NOMO-1 (cell line): ENCODE data around the gene BLTP3B.
"Not testable (repeated sequence)": the region's sequence is repeated elsewhere in the genome, so short reads cannot be mapped to it uniquely, and the experiment has no call there.

Experiments
- DNase-seq, 2 experiments: peaks; one replicate each; lab custom pipeline; 2025; ENCODE audit not compliant: unreplicated experiment in 2 of 2; lab: John Stamatoyannopoulos, UW

The BLTP3B gene

DNA sequence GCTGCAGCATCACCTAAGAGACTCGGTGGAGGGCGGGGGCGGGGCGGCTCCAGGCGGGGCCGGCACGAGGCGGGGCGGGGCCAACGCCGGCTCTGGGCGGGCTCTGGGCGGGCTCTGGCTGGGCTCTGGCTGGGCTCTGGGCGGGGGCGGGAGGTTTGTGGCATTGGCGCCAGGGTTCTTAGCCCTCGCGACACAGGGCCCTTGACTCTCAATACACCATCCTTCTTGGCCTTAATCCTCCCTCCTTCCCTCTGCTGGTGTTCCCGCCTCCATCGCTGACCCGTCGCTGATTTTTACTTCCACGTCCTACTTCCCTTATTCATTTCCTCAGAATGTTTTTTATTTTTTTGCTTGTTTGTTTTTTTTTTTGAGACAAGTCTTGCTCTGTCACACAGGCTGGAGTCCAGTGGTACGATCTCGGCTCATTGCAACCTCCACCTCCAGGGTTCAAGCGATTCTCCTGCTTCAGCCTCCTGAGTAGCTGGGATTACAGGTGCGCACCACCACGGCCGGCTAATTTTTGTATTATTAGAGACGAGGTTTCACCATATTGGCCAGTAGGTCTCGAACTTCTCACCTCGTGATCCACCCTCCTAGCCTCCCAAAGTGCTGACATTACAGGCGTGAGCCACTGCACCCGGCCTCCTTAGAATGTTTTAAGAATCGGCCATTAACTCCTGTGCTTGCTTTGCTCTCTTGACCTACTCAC lies at the start of gene BLTP3B:
TSS of gene BLTP3B (minus strand) at position 24 of the 709 bp plus-strand sequence. CDS start 239 bp downstream, outside the sequence.
- DNase-seq: peak; percentile 78 to 89

GRCh38 chr12:100189636-100190394 lies 47.1 kb upstream of the BLTP3B start:
- no peak for DNase-seq

DNA sequence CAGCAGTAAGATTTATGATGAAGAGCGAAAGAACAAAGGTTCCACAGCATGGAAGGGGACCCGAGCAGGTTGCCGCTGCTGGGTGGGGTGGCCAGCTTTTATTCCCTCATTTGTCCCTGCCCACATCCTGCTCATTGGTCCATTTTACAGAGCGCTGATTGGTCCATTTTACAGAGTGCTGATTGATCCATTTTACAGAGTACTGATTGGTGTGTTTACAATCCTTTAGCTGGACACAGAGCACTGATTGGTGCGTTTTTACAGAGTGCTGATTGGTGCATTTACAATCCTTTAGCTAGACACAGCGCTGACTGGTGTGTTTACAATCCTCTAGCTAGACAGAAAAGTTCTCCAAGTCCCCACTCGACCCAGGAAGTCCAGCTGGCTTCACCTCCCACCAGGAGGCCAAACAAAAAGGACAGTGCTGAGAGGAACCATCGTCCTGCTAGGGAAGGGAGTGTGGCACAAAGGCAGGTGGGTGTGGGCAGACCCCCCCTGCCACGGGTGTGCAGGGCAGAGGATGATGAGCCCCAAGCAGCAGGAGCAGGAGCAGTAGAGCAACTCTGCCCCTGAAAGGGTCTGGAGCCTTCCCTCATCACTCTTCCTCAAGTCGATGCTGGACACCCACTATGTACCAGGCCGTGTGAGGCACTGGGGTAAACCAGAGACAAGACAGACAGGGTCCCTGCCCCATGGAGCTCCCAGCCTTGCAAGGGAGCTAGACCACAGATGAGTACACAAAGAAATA lies 46.4 kb upstream of the BLTP3B start:
- not testable (repeated sequence) for DNase-seq

DNA sequence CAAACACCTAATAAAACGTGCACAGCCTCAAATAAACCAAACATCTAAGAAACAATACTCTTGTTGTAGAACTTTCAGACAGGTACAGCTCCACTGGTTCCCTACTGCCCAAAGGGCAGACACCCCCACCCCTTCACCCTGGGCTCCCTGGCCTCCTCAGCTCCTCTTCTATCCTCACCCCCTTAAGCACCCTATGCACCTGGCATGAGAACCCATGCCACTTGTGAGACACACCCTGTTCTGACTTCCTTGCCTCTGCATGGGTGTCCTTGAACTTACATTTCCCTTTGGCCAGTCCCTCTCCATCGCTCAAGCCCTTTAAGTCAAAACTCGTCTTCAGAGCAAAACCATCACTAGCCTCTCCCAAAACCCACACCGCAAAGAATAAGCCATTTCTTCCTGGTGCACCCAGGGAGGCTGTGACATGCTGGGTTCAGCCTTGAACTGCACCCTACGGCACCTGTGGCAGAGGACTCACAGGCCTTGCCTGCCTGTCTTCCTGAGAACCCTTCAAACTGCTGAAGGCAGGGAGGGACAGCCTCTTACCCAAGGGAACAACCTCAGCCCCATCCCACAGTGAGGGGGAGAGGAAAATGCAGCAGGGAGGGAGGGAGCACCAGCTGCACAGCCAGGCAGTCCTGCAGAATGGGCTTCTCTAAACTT lies 45.3 kb upstream of the BLTP3B start:
- DNase-seq: no peak

GRCh38 chr12:100187068-100187467 lies 44.4 kb upstream of the BLTP3B start:
- no peak for DNase-seq

- DNase-seq: no peak
Observed at GRCh38 chr12:100186071-100186470, 43.4 kb upstream of the BLTP3B start.

DNA sequence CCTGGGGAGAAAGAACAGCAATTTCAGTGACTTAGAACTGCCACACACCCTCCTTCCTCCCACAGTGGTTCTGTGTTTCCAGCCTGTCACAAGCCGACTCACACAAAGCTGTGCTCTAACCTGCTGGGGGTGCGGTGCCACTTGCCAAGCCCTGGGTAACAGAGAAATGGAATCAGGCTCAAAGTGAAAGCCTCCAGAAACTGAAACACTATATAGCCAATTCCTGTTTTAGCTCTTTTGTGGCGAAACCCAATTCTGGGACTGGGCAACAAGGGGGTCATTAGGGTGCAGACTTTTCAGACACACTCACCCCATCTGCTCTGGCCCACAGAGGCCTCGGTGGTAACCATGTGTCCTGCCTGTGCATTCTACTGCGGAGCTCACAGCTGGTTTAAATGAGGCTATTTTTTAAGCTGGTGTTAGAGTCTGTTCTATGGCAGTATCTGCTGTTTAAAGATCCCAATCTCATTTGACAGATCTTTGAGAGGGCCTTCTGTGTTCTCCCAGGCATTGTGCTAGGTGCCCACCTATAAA lies 42.8 kb upstream of the BLTP3B start:
- peak in 1 of 2 experiments; percentile 9 for DNase-seq

GRCh38 chr12:100184549-100185145 lies 42.0 kb upstream of the BLTP3B start:
- no peak for DNase-seq

DNA sequence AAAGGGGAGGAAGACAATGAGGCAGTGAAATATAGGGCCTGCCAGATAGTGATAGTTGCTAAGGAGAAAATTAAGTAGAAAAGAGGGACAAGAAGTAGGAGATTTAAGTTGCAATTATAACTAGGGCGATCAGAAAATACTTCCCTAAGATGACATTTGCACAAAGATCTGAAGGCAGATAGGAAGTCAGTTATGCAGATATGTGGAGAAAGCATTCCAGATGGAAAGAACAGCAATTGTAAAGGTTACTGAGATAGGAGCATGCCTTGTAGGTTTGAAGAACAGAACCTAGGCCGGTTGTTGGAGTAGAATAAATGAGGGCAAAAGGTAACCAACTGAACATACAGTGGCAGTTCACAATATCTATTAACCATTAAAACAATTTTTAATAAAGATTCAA lies 36.6 kb upstream of the BLTP3B start:
- no peak for DNase-seq

DNA sequence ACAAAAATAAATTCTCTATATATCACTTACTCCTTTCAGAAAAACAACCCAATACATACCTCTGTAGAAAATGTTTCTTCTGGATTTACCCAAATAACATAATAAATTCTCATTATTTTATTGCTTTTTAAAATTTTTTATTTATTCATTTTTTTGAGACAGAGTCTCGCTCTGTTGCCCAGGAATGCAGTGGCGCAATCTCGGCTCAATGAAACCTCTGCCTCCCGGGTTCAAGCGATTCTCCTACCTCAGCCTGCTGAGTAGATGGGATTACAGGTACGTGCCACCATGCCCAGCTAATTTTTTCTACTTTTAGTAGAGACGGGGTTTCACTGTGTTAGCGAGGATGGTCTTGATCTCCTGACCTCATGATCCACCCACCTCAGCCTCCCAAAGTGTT lies 33.8 kb upstream of the BLTP3B start:
- not testable (repeated sequence) for DNase-seq

GRCh38 chr12:100174495-100174894 lies 31.8 kb upstream of the BLTP3B start:
- no peak for DNase-seq

DNA sequence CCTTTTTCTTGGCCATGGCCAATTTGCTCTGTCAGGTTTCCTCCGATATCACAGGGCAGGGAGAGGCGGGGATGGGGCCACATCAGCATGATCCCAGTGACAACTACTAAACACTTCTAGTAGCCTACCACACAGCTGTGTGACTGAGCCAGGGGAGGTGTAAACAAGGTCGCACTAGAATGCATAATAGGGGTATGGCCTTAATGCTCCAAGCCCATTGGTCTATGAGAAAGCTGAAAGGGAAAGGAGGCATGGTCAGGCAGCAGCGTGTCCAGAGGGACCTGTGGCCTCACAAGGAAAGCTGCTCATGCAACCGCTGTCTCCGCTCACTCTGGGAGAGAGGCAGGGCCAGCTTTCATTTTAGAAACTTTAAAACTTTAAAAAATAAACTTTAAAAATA lies 30.4 kb upstream of the BLTP3B start:
- DNase-seq: no peak

- DNase-seq: no peak
Observed at GRCh38 chr12:100171248-100171647, 28.6 kb upstream of the BLTP3B start.

GRCh38 chr12:100170313-100170858 lies 27.7 kb upstream of the BLTP3B start:
- DNase-seq: no peak

- no peak for DNase-seq
Observed at GRCh38 chr12:100169345-100169744, 26.7 kb upstream of the BLTP3B start.

GRCh38 chr12:100168562-100168961 lies 25.9 kb upstream of the BLTP3B start:
- no peak for DNase-seq

GRCh38 chr12:100166232-100166631 lies 23.6 kb upstream of the BLTP3B start:
- no peak for DNase-seq

GRCh38 chr12:100165356-100165755 lies 22.7 kb upstream of the BLTP3B start:
- no peak for DNase-seq

GRCh38 chr12:100164153-100164704 lies 21.6 kb upstream of the BLTP3B start:
- peak in 1 of 2 experiments; percentile 28 for DNase-seq
